OCI-LY7 (cell line): ENCODE measurements around the gene ZNF541.

Source experiments
- EZH2phosphoT487 ChIP-seq: fragments of 200-600 bp; sonication (generic); IDR thresholded peaks from 2 replicates; pipeline ENCODE4 v1.6.1; 2018; ENCODE audit warnings: low read depth, borderline replicate concordance, mild to moderate bottlenecking, mixed run types, antibody characterized with exemption, low read length, moderate library complexity, mixed read lengths
- TF ChIP-seq, protein P1 (sequence below): fragments of 200-600 bp; sonication (generic); conservative IDR thresholded peaks from 2 replicates; pipeline ENCODE4 v1.5.1; 2014; ENCODE audit warnings: mild to moderate bottlenecking, antibody characterized with exemption, low read length, moderate library complexity, mixed read lengths

DNA sequence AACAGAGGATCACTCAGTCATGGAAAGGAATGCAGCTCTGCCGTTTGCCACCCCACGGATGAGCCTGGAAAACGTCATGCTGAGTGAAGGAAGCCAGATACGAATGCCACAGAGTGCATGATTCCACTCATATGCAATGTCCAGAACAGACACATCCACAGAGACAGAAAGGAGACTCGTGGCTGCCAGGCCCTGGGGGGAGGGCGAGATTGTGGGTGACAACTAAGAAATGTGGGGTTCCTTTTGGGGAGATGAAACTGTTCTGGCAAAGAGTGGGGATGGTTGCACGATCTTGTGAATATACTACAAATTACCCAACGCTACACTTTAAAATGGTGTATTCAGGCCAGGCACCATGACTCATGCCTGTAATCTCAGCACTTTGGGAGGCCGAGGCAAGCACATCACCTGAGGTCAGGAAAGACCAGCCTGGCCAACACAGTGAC, 30.9 kb downstream of the ZNF541 start:
- TF ChIP-seq, protein P1, sequence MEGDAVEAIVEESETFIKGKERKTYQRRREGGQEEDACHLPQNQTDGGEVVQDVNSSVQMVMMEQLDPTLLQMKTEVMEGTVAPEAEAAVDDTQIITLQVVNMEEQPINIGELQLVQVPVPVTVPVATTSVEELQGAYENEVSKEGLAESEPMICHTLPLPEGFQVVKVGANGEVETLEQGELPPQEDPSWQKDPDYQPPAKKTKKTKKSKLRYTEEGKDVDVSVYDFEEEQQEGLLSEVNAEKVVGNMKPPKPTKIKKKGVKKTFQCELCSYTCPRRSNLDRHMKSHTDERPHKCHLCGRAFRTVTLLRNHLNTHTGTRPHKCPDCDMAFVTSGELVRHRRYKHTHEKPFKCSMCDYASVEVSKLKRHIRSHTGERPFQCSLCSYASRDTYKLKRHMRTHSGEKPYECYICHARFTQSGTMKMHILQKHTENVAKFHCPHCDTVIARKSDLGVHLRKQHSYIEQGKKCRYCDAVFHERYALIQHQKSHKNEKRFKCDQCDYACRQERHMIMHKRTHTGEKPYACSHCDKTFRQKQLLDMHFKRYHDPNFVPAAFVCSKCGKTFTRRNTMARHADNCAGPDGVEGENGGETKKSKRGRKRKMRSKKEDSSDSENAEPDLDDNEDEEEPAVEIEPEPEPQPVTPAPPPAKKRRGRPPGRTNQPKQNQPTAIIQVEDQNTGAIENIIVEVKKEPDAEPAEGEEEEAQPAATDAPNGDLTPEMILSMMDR = no peak
- no peak for TF ChIP-seq EZH2phosphoT487
